ENCODE measurements around the gene CRAMP1.

The CRAMP1 gene

GRCh38 chr16:1655909-1656807 is 44.0 kb downstream of the CRAMP1 start:
- DNase-seq (ENCODE audit: low spot score) = no peak
- ChIA-PET CTCF (interaction anchor here (0.7 kb wide), 1 partner anchor 54 kb away, joined by 3 read pairs; no protein-coding TSS in a partner anchor), POLR2A (ENCODE audit: low non-redundant PET) (no interaction called here)
- no peak overlapping the region for H3K27ac ChIP-seq
- TF ChIP-seq CTCF (conservative IDR thresholded peaks at IDR 0.05; ENCODE audit: low read depth) = no peak

GRCh38 chr16:1656808-1657617 is 44.9 kb downstream of the CRAMP1 start:
- no peak overlapping the region for H3K27ac ChIP-seq
- DNase-seq (ENCODE audit: low spot score) = no peak
- ChIA-PET POLR2A (ENCODE audit: low non-redundant PET) (no interaction called here), CTCF (interaction anchor here (0.7 kb wide), 1 partner anchor 54 kb away, joined by 3 read pairs; no protein-coding TSS in a partner anchor)
- no peak for TF ChIP-seq CTCF (conservative IDR thresholded peaks at IDR 0.05; ENCODE audit: low read depth)

- no peak for TF ChIP-seq CTCF (conservative IDR thresholded peaks at IDR 0.05; ENCODE audit: low read depth)
- ChIA-PET POLR2A (ENCODE audit: low non-redundant PET) (no interaction called here), CTCF (no interaction called here)
- H3K27ac ChIP-seq = no peak overlapping the region
- DNase-seq (ENCODE audit: low spot score) = no peak
Measured at GRCh38 chr16:1657841-1658240, 45.7 kb downstream of the CRAMP1 start.

GRCh38 chr16:1659031-1659430 is 46.9 kb downstream of the CRAMP1 start:
- ChIA-PET CTCF (interaction anchor here (0.6 to 1.5 kb wide), 2 partner anchors 43 to 47 kb away, joined by 3 to 4 read pairs; partner anchors contain the start of gene MAPK8IP3), POLR2A (ENCODE audit: low non-redundant PET) (no interaction called here)

GRCh38 chr16:1661826-1662225 is 49.7 kb downstream of the CRAMP1 start:
- no peak for TF ChIP-seq CTCF (conservative IDR thresholded peaks at IDR 0.05; ENCODE audit: low read depth)
- ChIA-PET POLR2A (ENCODE audit: low non-redundant PET) (no interaction called here), CTCF (no interaction called here)
- no peak for DNase-seq (ENCODE audit: low spot score)
- no peak overlapping the region for H3K27ac ChIP-seq

More at GRCh38 chr16:1659031-1659430, 46.9 kb downstream of the CRAMP1 start:
- H3K27ac ChIP-seq = no peak overlapping the region
- TF ChIP-seq CTCF (conservative IDR thresholded peaks at IDR 0.05; ENCODE audit: low read depth) = no peak
- no peak for DNase-seq (ENCODE audit: low spot score)

- CTCF ChIA-PET = no interaction called here
- no peak overlapping the region for H3K27ac ChIP-seq
- TF ChIP-seq CTCF (conservative IDR thresholded peaks at IDR 0.05; ENCODE audit: low read depth) = no peak
- DNase-seq (ENCODE audit: low spot score) = no peak
- POLR2A ChIA-PET (ENCODE audit: low non-redundant PET) = no interaction called here
Measured at GRCh38 chr16:1662543-1662942, 50.4 kb downstream of the CRAMP1 start.

Measured in RWPE1 (cell line).